Thoracic aorta (tissue), 2 donors: ENCODE data around the gene LIF. TPM values are rescaled to one million over a fixed set of nuclear protein-coding genes. Genes with fewer than 3 reads are reported as not detected.

Experiments used
- ATAC-seq: fragments of 150-250 bp; one replicate; pipeline ENCODE4 v1.8.0; 2017; ENCODE audit warnings: low read depth; ENCODE audit not compliant: insufficient number of reproducible peaks, low FRiP score
- DNase-seq: peaks from one replicate; pipeline ENCODE4 v3.0.0-alpha.2; 2020; ENCODE audit warnings: low spot score
- H3K27ac ChIP-seq, 2 donors: fragments of 200-600 bp; sonication (generic); 1 replicate in 1 of 2; 2 replicates in 1 of 2; pipeline ENCODE4 v1.5.1; 2016; ENCODE audit warnings: mild to moderate bottlenecking in 2 of 2, moderate library complexity in 2 of 2
- H3K27me3 ChIP-seq: fragments of 200-600 bp; sonication (generic); replicated peaks from 2 replicates; pipeline ENCODE4 v1.6.0; 2016; ENCODE audit warnings: mild to moderate bottlenecking; ENCODE audit not compliant: insufficient read depth
- H3K36me3 ChIP-seq: fragments of 200-600 bp; sonication (generic); one replicate; pipeline ENCODE4 v1.5.1; 2016
- H3K4me1 ChIP-seq, 2 donors: fragments of 200-600 bp; sonication (generic); 1 replicate in 1 of 2; 2 replicates in 1 of 2; pipeline versions ENCODE4 v1.5.1 to v1.6.0; 2016; ENCODE audit warnings: low read depth in 2 of 2, mild to moderate bottlenecking in 1 of 2; ENCODE audit not compliant: control insufficient read depth in 1 of 2
- H3K4me3 ChIP-seq: fragments of 200-600 bp; sonication (generic); 2 replicates; pipeline ENCODE4 v1.5.1; 2016; ENCODE audit warnings: mild to moderate bottlenecking
- H3K9me3 ChIP-seq: fragments of 200-600 bp; sonication (generic); 2 replicates; pipeline ENCODE4 v1.5.1; 2016
- CTCF ChIP-seq: fragments of 200-600 bp; sonication (generic); IDR thresholded peaks from one replicate; pipeline ENCODE4 v1.5.1; 2019; ENCODE audit warnings: antibody characterized with exemption
- total RNA-seq, 2 donors: library from RNA; depleted of rRNA; stranded (reverse); fragments of >200 nt; gene quantifications; one replicate each; pipeline versions ENCODE4 v1.1.0 to v1.2.3, GENCODE V29; 2016

The LIF gene
- total RNA-seq, 2 donors from 2014 or later: 1.4 to 11.3 TPM

- Histone ChIP-seq H3K36me3 (no peaks in the 10 kb centered on the region), H3K27ac (no peak overlapping the region)
- DNase-seq: no peak
These were observed 34.1 kb downstream of the LIF start for GRCh38 chr22:30212363-30212995.

GRCh38 chr22:30211124-30211820 lies 35.3 kb downstream of the LIF start:
- Histone ChIP-seq H3K4me1 (peaks cover 7 to 20% of the 10 kb centered on the region in 2 donors), H3K36me3 (no peaks in the 10 kb centered on the region), H3K27ac (no peak overlapping the region), H3K4me3 (no peak overlapping the region), H3K27me3 (no peaks in the 10 kb centered on the region), H3K9me3 (no peaks in the 10 kb centered on the region)
- no peak for DNase-seq
- no peak for TF ChIP-seq CTCF
- ATAC-seq: no peak

More at GRCh38 chr22:30212363-30212995, 34.1 kb downstream of the LIF start:
- Histone ChIP-seq H3K9me3 (no peaks in the 10 kb centered on the region), H3K4me3 (no peak overlapping the region), H3K4me1 (peaks cover 7 to 23% of the 10 kb centered on the region in 2 donors), H3K27me3 (no peaks in the 10 kb centered on the region)
- ATAC-seq: peak; percentile 23
- TF ChIP-seq CTCF: no peak

GRCh38 chr22:30210235-30210909 lies 36.2 kb downstream of the LIF start:
- no peak for ATAC-seq
- no peak for DNase-seq
- no peak overlapping the region for H3K27ac ChIP-seq
- H3K36me3 ChIP-seq: no peaks in the 10 kb centered on the region
- H3K27me3 ChIP-seq: no peaks in the 10 kb centered on the region
- no peak overlapping the region for H3K4me3 ChIP-seq
- TF ChIP-seq CTCF: no peak
- peaks cover 7 to 25% of the 10 kb centered on the region in 2 donors for H3K4me1 ChIP-seq
- no peaks in the 10 kb centered on the region for H3K9me3 ChIP-seq

- peaks cover 7 to 29% of the 10 kb centered on the region in 2 donors for H3K4me1 ChIP-seq
These were observed 36.9 kb downstream of the LIF start for GRCh38 chr22:30209642-30210041.

More at GRCh38 chr22:30209642-30210041, 36.9 kb downstream of the LIF start:
- Histone ChIP-seq H3K27me3 (no peaks in the 10 kb centered on the region), H3K27ac (peak overlapping the region in 1 of 2 donors; percentile 45), H3K4me3 (no peak overlapping the region), H3K9me3 (no peaks in the 10 kb centered on the region), H3K36me3 (no peaks in the 10 kb centered on the region)
- ATAC-seq (no peak), DNase-seq (no peak)
- TF ChIP-seq CTCF: no peak
